GM23248 (cell line): ENCODE results near the gene MAPK10. TPM values are rescaled to one million over a fixed set of nuclear protein-coding genes. Genes with fewer than 3 reads are reported as not detected.
A peak's percentile ranks its signal among the peaks of the same experiment; 100 is the strongest.

Source experiments
- DNase-seq: peaks from one replicate; pipeline ENCODE4 v3.0.0-alpha.2; 2015
- H2AFZ ChIP-seq: fragments of 200-600 bp; sonication (generic); 2 replicates; pipeline ENCODE4 v1.6.1; 2016; ENCODE audit warnings: antibody characterized with exemption
- H3F3A ChIP-seq: fragments of 200-600 bp; sonication (generic); 2 replicates; pipeline ENCODE4 v1.6.1; 2016; ENCODE audit warnings: mild to moderate bottlenecking, antibody characterized with exemption, mixed run types; ENCODE audit not compliant: insufficient read depth
- H3K27ac ChIP-seq: fragments of 200-600 bp; sonication (generic); 2 replicates; pipeline ENCODE4 v1.5.1; 2016; ENCODE audit warnings: mild to moderate bottlenecking
- H3K27me3 ChIP-seq: fragments of 200-600 bp; sonication (generic); replicated peaks from 2 replicates; pipeline ENCODE4 v1.6.1; 2016; ENCODE audit warnings: mild to moderate bottlenecking; ENCODE audit not compliant: insufficient read depth
- H3K36me3 ChIP-seq: fragments of 200-600 bp; sonication (generic); 2 replicates; pipeline ENCODE4 v1.6.1; 2016; ENCODE audit warnings: low read depth, mild to moderate bottlenecking
- H3K4me1 ChIP-seq: fragments of 200-600 bp; sonication (generic); 2 replicates; pipeline ENCODE4 v1.6.1; 2016; ENCODE audit warnings: mild to moderate bottlenecking; ENCODE audit not compliant: insufficient read depth
- H3K4me2 ChIP-seq: fragments of 200-600 bp; sonication (generic); one replicate; pipeline ENCODE4 v1.6.1; 2016; ENCODE audit warnings: mild to moderate bottlenecking; ENCODE audit not compliant: unreplicated experiment
- H3K4me3 ChIP-seq: fragments of 200-600 bp; sonication (generic); 2 replicates; pipeline ENCODE4 v1.5.1; 2016; ENCODE audit warnings: mild to moderate bottlenecking
- H3K79me2 ChIP-seq: fragments of 200-600 bp; sonication (generic); 2 replicates; pipeline ENCODE4 v1.6.1; 2016; ENCODE audit warnings: mild to moderate bottlenecking; ENCODE audit not compliant: insufficient read depth
- H3K9ac ChIP-seq: fragments of 200-600 bp; sonication (generic); 2 replicates; pipeline ENCODE4 v1.6.1; 2016; ENCODE audit warnings: mild to moderate bottlenecking
- H3K9me2 ChIP-seq: fragments of 200-600 bp; sonication (generic); 2 replicates; pipeline ENCODE4 v1.6.1; 2016; ENCODE audit warnings: mixed run types, mild to moderate bottlenecking, moderate library complexity; ENCODE audit not compliant: insufficient read depth
- H3K9me3 ChIP-seq: fragments of 200-600 bp; sonication (generic); one replicate; pipeline ENCODE4 v1.6.1; 2017; ENCODE audit warnings: low read depth
- H4K20me1 ChIP-seq: fragments of 200-600 bp; sonication (generic); 2 replicates; pipeline ENCODE4 v1.6.0; 2016; ENCODE audit not compliant: insufficient read depth
- EZH2 ChIP-seq: fragments of 200-600 bp; sonication (generic); IDR thresholded peaks from 2 replicates; pipeline ENCODE4 v1.6.1; 2018; ENCODE audit warnings: antibody characterized with exemption, mild to moderate bottlenecking; ENCODE audit not compliant: insufficient read depth, poor library complexity, severe bottlenecking
- EZH2phosphoT487 ChIP-seq: fragments of 200-600 bp; sonication (generic); IDR thresholded peaks from 2 replicates; pipeline ENCODE4 v1.6.1; 2018; ENCODE audit warnings: antibody characterized with exemption, moderate library complexity, mild to moderate bottlenecking, low read depth; ENCODE audit not compliant: insufficient read depth
- WGBS, 2 experiments: methylation state at CpG; one replicate each; pipeline ENCODE4 v1.1.6; 2015 to 2017; ENCODE audit warnings: low lambda C conversion rate in 2 of 2, low coverage in 1 of 2; ENCODE audit errors: missing lambda C conversion rate in 2 of 2; 5-methylcytosine and 5-hydroxymethylcytosine counted together
- in situ Hi-C: fragments of 300-500 bp; cut with MboI; formaldehyde crosslinking; loops from 2 replicates; pipeline ENCODE4 v1.15.0; 2020
- polyA plus RNA-seq: library from polyadenylated mRNA; unstranded; fragments of >200 nt; fragmentation: Nextera tagmentation; extraction: Ambion mirVana; gene quantifications from 2 replicates; pipeline ENCODE4 v1.2.1, GENCODE V29; 2016
- total RNA-seq: library from RNA; depleted of rRNA; stranded (reverse); fragments of >200 nt; shearing (Covaris generic); gene quantifications from 2 replicates; pipeline ENCODE4 v1.2.3, GENCODE V29; 2014

The MAPK10 gene
- total and polyA plus RNA-seq, 2 experiments from 2014 or later: 0.73 to 1.3 TPM

DNA sequence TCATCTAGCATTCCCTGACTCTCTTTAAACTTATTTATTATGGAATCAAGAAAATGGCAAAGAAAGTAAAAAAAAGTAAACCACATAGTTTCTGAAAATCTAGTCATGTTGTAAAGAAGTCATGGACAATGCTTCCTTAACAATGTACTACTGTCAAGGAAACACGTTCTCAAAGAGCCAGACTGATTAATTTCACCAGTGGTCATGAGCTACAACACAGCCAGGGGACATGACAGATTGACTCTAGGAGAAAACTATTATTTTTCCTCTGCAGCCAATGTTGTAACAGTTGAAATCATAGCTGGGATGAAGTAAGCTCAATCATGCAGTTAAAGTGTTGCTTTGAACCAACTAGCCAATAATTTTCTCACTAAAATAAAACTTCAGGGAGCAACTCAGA, 109.2 kb downstream of the MAPK10 start:
- TF ChIP-seq EZH2phosphoT487 (no peak), EZH2 (no peak)
- Histone ChIP-seq H3K27ac (no peak overlapping the region), H3K4me1 (no peaks in the 10 kb centered on the region), H3K9me3 (no peaks in the 10 kb centered on the region), H3K9ac (no peak overlapping the region), H3K4me2 (no peak overlapping the region), H3K27me3 (no peaks in the 10 kb centered on the region), H2AFZ (no peak overlapping the region), H3K9me2 (no peaks in the 10 kb centered on the region), H4K20me1 (no peaks in the 10 kb centered on the region), H3K36me3 (no peaks in the 10 kb centered on the region), H3K4me3 (no peak overlapping the region), H3K79me2 (no peaks in the 10 kb centered on the region), H3F3A (0 out of 2 replicates have a peak, but pooled peaks cover 8% of the 10 kb centered on the region)
- WGBS, 2 experiments: 38 to 50% methylated on average over 1 of the region's 1 CpG
- in situ Hi-C loops: no loop called here
- DNase-seq: no peak

DNA sequence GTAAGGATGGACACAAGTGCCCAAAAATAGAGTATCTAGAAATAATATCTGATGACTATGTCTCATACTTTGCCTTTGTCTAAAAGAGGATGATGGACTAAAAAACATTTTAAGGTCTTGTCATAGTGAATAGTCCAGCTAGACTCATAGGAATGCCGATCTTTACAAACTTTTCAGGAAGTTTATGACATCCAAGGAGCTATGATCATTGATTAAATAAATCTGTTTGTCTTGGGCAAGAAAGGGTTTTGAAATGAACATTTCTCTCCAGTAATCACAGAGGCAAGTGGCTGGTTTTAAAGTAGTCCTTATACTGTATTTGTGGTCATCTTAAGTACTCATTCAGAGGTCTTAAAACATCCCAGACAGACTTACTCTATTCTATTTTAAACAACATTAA, 109.8 kb downstream of the MAPK10 start:
- Histone ChIP-seq H3K9ac (no peak overlapping the region), H3K4me1 (no peaks in the 10 kb centered on the region), H3K9me3 (no peaks in the 10 kb centered on the region), H3K9me2 (no peaks in the 10 kb centered on the region), H3K36me3 (no peaks in the 10 kb centered on the region), H4K20me1 (no peaks in the 10 kb centered on the region), H3K4me3 (no peak overlapping the region), H3K27ac (no peak overlapping the region), H3K27me3 (no peaks in the 10 kb centered on the region), H3F3A (0 out of 2 replicates have a peak, but pooled peaks cover 8% of the 10 kb centered on the region), H3K4me2 (no peak overlapping the region), H3K79me2 (no peaks in the 10 kb centered on the region), H2AFZ (no peak overlapping the region)
- 3 to 12% methylated on average over 1 of the region's 1 CpG for WGBS, 2 experiments
- DNase-seq: peak; percentile 44
- no peak for TF ChIP-seq EZH2phosphoT487
- no peak for TF ChIP-seq EZH2
- in situ Hi-C loops: no loop called here

DNA sequence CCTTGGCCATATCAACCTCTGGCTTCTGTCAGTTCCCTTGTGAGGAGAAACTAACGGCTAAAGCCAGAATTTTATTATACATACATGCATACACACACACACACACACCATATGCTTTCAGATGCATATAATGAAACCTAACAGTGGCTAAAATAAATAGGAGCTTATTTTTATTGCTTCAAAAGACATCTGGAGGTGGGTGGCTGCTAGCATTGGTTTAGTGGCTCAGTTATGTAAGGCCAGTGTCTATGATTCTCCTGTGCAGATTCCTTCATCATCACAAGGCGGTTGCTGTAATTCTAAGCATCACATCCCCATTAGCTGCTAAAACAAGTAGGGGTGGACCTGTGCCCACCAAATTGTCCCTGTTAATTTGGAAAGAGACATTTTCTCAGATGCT, 110.8 kb downstream of the MAPK10 start:
- 0 out of 2 replicates have a peak, but pooled peaks cover 8% of the 10 kb centered on the region for H3F3A ChIP-seq
- no peak for DNase-seq
- no peak overlapping the region for H3K27ac ChIP-seq
- H3K79me2 ChIP-seq: no peaks in the 10 kb centered on the region
- in situ Hi-C loops: no loop called here
- H3K4me2 ChIP-seq: no peak overlapping the region
- 75 to 82% methylated on average over 2 of the region's 2 CpGs for WGBS, 2 experiments
- no peaks in the 10 kb centered on the region for H3K9me3 ChIP-seq
- H3K9ac ChIP-seq: no peak overlapping the region
- no peaks in the 10 kb centered on the region for H4K20me1 ChIP-seq
- H3K27me3 ChIP-seq: no peaks in the 10 kb centered on the region
- H3K4me1 ChIP-seq: no peaks in the 10 kb centered on the region
- H3K4me3 ChIP-seq: no peak overlapping the region
- TF ChIP-seq EZH2 (no peak), EZH2phosphoT487 (no peak)
- H3K36me3 ChIP-seq: no peaks in the 10 kb centered on the region
- no peaks in the 10 kb centered on the region for H3K9me2 ChIP-seq
- H2AFZ ChIP-seq: no peak overlapping the region

DNA sequence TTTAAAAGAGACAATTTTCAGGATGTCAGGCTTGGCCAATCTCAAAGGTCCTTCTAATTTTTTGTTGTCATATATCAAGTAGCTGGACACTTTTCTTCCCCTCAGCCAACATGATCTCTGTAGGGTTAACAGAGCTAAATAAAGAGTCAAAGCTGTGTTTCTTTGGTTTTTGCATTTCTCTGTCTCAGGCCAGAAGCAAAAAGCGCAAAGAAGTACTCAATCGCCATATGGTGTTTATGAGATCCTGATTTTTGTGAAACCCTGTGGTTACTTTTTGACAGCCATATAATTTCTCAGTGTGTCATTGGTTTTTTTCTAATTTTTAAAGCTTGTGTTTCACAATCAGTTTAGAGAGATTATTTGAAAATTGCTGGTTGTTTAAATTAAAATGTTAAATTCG, 111.9 kb downstream of the MAPK10 start:
- no peak overlapping the region for H3K4me3 ChIP-seq
- no peaks in the 10 kb centered on the region for H3K9me2 ChIP-seq
- no peak overlapping the region for H2AFZ ChIP-seq
- no peaks in the 10 kb centered on the region for H3K9me3 ChIP-seq
- H3K27ac ChIP-seq: no peak overlapping the region
- H3F3A ChIP-seq: 0 out of 2 replicates have a peak, but pooled peaks cover 8% of the 10 kb centered on the region
- no peaks in the 10 kb centered on the region for H3K4me1 ChIP-seq
- H3K79me2 ChIP-seq: no peaks in the 10 kb centered on the region
- H3K9ac ChIP-seq: no peak overlapping the region
- no peaks in the 10 kb centered on the region for H4K20me1 ChIP-seq
- no peaks in the 10 kb centered on the region for H3K36me3 ChIP-seq
- TF ChIP-seq EZH2 (no peak), EZH2phosphoT487 (no peak)
- no peak overlapping the region for H3K4me2 ChIP-seq
- no peaks in the 10 kb centered on the region for H3K27me3 ChIP-seq
- 63 to 67% methylated on average over 3 of the region's 3 CpGs for WGBS, 2 experiments
- DNase-seq: no peak
- in situ Hi-C loops: no loop called here

DNA sequence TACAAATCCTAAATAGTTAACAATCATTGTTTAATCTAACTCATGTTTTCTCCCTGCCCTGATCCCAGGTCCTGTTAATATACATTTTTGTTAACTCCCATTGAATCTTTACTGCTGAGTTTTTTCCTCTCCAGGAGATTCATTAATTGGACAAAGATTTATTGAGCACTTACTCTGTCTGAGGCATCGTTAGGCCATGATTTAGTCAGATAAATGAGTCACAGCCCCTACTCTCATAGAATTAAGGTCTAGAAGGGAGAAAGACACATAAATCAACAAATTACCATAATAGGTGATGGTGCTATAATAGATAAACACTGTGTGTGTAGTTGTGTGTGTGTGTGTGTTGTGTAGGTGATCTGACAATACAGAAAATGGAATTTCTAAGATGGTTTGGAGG, 112.5 kb downstream of the MAPK10 start:
- Histone ChIP-seq H3K4me3 (no peak overlapping the region), H3K79me2 (no peaks in the 10 kb centered on the region), H3K4me2 (no peak overlapping the region), H3K27me3 (no peaks in the 10 kb centered on the region), H3K9me2 (no peaks in the 10 kb centered on the region), H3F3A (0 out of 2 replicates have a peak, but pooled peaks cover 8% of the 10 kb centered on the region), H3K9ac (no peak overlapping the region), H4K20me1 (no peaks in the 10 kb centered on the region), H3K4me1 (no peaks in the 10 kb centered on the region), H3K9me3 (no peaks in the 10 kb centered on the region), H3K36me3 (no peaks in the 10 kb centered on the region), H3K27ac (no peak overlapping the region), H2AFZ (no peak overlapping the region)
- DNase-seq: peak; percentile 16
- in situ Hi-C loops: no loop called here
- WGBS, 2 experiments: 0% methylated on average over 1 of the region's 1 CpG
- TF ChIP-seq EZH2: no peak
